Activated CD4-positive, alpha-beta T cell treated with anti-CD3 and anti-CD28 coated beads for 24 hours (primary cell): ENCODE measurements around the gene B4GALT2.
A peak's percentile ranks its signal among the peaks of the same experiment; 100 is the strongest.

Experiments
- DNase-seq, 2 donors: peaks; one replicate each; pipeline ENCODE4 v3.0.0-alpha.2; 2020; ENCODE audit warnings: low read depth in 2 of 2

Gene B4GALT2

DNA sequence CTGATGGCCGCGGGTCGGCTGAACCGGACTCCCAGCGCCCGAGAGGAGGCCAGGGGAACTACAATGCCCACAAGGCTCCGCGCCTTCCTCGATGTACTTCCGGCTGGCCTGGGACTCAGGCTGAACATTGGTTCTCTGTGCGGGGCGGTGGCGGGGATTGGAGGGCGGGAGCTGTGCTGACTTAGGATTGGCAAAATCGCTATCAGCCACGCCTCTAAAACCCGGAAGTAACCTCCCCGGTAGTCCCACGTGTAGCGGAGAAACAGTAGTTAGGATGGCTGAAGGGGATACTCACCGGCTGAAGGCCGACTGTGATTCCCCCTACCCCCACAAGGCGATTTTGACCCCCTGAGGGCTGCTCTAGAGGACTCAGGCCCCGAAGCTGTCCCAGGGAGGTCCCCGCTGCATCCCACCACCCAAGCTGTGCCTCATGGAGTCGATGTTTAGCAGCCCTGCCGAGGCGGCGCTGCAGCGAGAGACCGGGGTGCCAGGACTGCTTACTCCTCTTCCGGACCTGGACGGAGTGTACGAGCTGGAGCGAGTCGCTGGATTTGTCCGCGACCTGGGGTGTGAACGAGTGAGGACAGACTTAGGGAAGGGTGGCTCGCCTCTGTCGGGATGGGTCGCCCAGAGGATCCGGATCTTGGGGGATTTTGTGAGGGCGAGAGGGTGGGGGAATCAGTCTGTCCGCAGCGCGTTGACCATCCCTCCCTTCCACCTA lies 9.1 kb upstream of the B4GALT2 start, which contains the start of gene DPH2:
Gene DPH2, plus strand, starts transcription at position 265 of the 721 bp plus-strand sequence. Its CDS starts 166 bp downstream, at position 431.
- peak; percentile 94 to 97 for DNase-seq

DNA sequence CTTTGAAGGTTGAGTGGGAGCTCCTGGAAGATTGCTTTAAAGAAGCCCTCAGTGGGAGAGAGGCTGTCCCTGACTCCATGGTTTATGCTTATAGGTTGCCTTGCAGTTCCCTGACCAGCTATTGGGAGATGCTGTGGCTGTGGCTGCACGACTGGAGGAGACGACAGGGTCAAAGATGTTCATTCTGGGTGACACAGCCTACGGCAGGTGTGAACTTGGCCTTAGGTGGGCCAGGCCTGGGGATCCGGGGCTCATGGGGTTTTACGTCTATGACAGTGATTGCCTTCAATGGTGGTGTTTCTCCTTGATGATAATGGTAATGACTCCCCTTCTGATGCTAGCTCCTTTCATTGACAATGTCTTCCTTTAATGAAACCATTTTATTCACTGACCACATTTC lies 8.5 kb upstream of the B4GALT2 start:
- no peak for DNase-seq

DNA sequence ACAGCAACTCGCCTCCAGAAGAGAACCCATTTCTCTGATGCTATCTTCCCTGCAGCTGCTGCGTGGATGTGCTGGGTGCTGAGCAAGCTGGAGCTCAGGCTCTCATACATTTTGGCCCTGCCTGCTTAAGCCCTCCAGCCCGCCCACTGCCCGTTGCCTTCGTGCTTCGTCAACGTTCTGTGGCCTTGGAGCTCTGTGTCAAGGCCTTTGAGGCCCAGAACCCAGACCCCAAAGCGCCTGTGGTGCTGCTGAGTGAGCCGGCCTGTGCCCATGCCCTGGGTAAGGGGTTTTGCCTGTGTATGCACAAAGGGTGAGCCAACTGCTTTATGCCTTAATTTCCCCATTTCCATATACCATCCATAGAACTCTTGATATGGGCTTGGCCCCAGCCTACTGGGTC lies 8.1 kb upstream of the B4GALT2 start:
- no peak for DNase-seq

DNA sequence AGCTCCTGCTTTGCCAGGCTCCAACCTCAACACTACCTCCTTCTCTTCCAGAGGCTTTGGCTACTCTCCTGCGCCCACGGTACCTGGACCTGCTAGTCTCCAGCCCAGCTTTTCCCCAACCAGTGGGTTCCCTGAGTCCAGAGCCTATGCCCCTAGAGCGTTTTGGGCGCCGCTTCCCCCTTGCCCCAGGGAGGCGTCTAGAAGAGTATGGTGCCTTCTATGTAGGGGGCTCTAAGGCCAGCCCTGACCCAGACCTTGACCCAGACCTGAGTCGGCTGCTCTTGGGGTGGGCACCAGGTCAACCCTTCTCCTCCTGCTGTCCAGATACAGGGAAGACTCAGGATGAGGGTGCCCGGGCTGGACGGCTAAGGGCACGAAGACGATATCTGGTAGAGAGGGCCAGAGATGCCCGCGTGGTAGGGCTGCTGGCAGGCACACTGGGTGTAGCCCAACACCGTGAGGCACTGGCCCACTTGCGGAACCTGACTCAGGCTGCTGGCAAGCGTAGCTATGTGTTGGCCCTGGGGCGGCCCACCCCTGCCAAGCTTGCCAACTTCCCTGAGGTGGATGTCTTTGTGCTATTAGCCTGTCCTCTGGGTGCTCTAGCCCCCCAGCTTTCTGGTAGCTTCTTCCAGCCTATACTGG lies 7.6 kb upstream of the B4GALT2 start:
- no peak for DNase-seq

DNA sequence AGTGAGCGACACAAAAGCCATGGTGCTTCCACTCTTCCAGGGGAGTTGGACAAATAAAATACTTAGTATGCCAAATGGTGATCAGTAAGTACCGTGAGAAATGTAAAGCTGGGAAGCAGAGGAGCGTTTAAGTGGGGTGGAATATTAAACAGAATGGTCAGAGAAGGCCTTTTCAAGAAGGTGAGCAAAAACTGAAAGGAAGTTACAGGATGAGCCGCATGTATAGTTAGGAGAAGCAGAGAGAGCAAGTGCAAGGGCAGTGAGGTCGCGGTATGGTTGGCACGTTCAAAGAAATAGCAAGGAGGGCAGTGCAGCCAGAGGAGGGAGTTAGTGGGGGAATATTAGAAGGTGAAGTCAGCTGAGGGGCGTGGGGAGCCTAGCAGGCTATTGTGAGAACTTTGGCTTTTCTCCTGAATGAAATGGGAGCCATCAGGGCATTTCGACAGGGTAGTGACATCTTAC lies 5.0 kb upstream of the B4GALT2 start:
- DNase-seq, result no peak

DNA sequence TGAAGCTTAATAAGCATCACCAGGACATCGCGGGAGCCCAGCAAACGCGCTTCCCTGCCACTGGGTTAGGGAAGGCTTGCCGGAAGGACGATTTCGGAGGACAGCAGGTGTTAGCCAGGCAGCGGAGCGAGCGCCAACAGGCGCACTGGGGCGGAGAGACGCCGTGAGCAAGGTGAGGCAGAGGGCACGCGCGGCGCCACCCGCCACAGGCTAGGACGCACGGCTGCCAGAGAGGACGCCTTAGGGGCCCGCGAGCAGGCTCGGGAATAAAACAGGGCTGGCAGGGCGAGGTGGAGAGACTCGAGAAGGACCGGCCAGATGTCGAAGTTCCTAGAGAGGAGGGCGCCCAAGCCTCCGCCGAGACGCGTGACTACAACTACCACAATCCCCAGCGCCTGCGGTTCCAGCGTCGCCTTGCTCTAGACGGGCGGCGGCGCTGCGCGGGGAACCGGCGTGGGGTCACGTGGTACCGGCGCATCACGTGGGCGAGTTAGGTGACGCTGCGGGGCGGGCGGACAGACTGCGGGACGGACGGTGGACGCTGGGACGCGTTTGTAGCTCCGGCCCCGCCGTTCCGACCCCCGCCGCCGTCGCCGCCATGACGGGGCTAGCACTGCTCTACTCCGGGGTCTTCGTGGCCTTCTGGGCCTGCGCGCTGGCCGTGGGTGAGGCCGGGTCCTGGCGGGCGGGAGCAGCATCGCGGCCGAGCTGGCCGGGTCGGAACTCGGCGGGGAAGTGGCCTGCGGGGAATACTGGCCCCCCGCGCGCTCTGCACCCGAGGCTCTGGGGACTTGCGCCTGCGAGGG lies 4.4 kb upstream of the B4GALT2 start, which contains the start of gene ATP6V0B:
Gene ATP6V0B, plus strand, starts transcription at position 518 of the 806 bp plus-strand sequence. Its CDS starts 81 bp downstream, at position 599.
- DNase-seq, result peak; percentile 92 to 97

DNA sequence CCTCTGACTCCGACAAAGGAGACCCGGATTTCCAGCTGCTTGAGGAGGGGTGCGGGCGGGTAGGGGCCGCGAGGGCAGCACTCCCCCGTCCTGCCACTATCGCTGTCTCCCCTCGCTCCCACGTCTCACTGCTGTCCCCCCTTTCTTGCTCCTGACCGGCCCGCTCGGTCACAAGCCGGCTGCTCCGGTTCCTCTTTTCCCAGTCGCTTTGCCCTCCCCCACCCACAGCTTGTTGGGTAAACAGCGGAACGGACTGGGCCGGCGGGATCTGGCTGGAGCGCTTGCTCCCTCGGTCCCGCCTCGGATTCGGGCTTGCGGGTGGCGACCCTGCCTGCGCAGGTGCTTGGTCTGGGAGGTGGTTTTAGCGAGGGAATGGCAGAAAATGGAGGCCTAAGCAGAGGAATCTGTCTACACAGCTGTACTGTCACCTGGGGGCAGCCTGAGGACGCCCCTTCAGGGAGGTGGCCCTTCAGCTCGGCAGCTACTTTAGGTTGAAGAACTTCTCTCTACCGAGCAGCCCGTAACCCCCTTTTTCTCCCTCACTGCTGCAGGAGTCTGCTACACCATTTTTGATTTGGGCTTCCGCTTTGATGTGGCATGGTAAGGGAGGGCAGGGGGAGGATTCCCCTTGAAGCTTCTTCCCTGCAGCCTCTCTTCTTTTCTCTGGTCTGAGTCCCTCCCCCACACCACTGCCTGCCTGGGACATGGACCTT lies 3.6 kb upstream of the B4GALT2 start:
- DNase-seq, result no peak

DNA sequence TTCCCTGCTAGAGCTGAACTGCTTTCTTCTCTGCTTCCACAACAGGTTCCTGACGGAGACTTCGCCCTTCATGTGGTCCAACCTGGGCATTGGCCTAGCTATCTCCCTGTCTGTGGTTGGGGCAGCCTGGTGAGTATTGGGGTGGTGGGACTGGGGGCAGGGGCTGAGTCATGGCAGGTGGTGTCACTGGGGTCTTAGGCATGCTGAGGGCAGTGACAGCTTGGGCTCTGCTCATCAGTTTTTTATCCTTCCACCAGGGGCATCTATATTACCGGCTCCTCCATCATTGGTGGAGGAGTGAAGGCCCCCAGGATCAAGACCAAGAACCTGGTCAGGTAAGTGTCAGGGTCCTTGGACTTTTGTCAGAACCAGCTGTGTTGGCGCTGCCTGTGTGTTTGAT lies 3.0 kb upstream of the B4GALT2 start:
- no peak for DNase-seq

GRCh38 chr1:43976890-43977289 lies 2.1 kb upstream of the B4GALT2 start:
- DNase-seq, result no peak

GRCh38 chr1:43977376-43978263 lies 1.4 kb upstream of the B4GALT2 start:
- no peak for DNase-seq

- DNase-seq, result no peak
These were observed 803 bp upstream of the B4GALT2 start for GRCh38 chr1:43978264-43978550.

- no peak for DNase-seq
These were observed 184 bp downstream of the B4GALT2 start for GRCh38 chr1:43979261-43979527.

DNA sequence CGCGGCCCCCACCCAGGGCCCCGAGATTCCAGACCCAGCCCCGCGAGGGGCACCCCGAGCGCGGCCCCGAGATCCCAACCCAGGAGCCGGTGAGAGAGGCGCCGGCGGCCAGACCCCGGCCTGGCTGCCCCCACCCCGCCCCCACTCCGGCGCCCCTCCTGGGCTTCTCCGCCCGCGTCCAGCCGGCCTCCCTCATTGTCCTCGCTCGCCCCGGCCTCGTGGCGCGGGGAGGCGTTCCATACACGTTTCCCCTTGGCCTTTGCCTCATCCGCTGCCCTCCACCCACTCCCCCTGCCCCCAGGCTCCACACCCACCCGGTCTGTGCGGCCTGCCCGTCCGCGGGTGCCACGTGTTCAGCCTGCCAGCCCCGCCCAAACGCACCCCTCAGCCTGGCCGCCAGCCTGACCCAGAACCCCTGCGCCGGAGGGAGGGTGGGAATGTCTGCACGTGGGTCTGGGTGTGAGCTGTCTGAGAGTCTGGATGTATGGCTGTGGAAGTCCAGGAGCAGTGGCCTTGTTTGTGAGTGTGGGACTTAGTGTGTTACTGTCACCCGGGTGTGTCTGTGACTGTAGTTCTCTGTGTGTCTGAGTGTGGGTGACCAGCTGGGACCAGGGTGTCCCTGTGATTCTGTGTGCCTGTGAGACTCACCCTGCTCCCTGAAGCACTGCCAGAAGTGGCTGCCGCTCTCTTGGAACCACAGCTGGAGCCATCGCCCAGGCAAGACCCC lies 681 bp downstream of the B4GALT2 start:
- DNase-seq, result no peak

GRCh38 chr1:43980255-43981134 lies 1.5 kb downstream of the B4GALT2 start:
- no peak for DNase-seq

GRCh38 chr1:43981135-43981491 lies 2.1 kb downstream of the B4GALT2 start:
- DNase-seq, result no peak

GRCh38 chr1:43981636-43982035 lies 2.6 kb downstream of the B4GALT2 start:
- DNase-seq, result no peak

GRCh38 chr1:43982241-43982640 lies 3.2 kb downstream of the B4GALT2 start:
- no peak for DNase-seq

DNA sequence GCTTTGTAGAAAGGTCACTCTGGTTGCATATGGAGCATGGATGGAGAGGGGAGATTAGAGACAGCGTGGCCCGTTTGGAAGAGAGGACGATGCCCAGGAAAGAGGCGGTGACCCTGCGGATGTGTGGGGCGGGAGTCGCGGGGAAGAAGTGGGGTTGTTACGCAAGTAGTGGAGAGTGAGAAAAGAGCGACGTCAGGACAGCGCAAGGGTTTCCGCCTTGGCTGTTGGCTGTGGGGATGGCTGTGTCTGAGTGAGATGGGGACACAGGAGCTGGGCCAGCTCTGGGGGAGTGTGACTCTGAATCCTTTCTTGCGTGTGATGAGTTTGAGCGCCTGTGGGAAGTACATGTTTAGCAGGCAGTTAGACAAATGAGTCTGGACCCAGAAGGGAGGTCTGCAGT lies 3.8 kb downstream of the B4GALT2 start:
- DNase-seq, result no peak

- DNase-seq, result no peak
These were observed 4.4 kb downstream of the B4GALT2 start for GRCh38 chr1:43983253-43983899.
